Thyroid gland (tissue), 4 donors: ENCODE measurements around the gene CFAP141. TPM values are rescaled to one million over a fixed set of nuclear protein-coding genes. Genes with fewer than 3 reads are reported as not detected.
A peak's percentile ranks its signal among the peaks of the same experiment; 100 is the strongest.

Source experiments
- DNase-seq, 2 donors: peaks; one replicate each; pipeline ENCODE4 v3.0.0-alpha.2; 2019
- H3K27ac ChIP-seq, 3 donors: fragments of 200-600 bp; sonication (generic); 1 replicate in 2 of 3; 2 replicates in 1 of 3; pipeline ENCODE4 v1.5.1; 2016 to 2019; ENCODE audit warnings: mild to moderate bottlenecking in 1 of 3, moderate library complexity in 1 of 3
- H3K27me3 ChIP-seq: fragments of 200-600 bp; sonication (generic); one replicate; pipeline ENCODE4 v1.5.1; 2019
- H3K36me3 ChIP-seq, 2 donors: fragments of 200-600 bp; sonication (generic); one replicate each; pipeline ENCODE4 v1.5.1; 2016 to 2019
- H3K4me1 ChIP-seq, 2 donors: fragments of 200-600 bp; sonication (generic); one replicate each; pipeline ENCODE4 v1.5.1; 2017 to 2019
- H3K4me3 ChIP-seq, 3 donors: fragments of 200-600 bp; sonication (generic); replicated peaks in 1 of 3; 1 replicate in 2 of 3; 2 replicates in 1 of 3; pipeline ENCODE4 v1.5.1; 2016; ENCODE audit warnings: mild to moderate bottlenecking in 1 of 3
- H3K9me3 ChIP-seq: fragments of 200-600 bp; sonication (generic); one replicate; pipeline ENCODE4 v1.5.1; 2017
- POLR2A ChIP-seq, 2 donors: fragments of 450-650 bp; IDR thresholded peaks; one replicate each; pipeline ENCODE4 v1.6.1; 2017; ENCODE audit warnings: antibody characterized with exemption in 2 of 2, mild to moderate bottlenecking in 2 of 2, moderate library complexity in 1 of 2
- WGBS, 2 donors: methylation state at CpG; one replicate each; pipeline ENCODE4 v1.1.5; 2017; 5-methylcytosine and 5-hydroxymethylcytosine counted together
- intact Hi-C: fragments of 100-400 bp; cut with DNase I; formaldehyde crosslinking; loops from one replicate; pipeline ENCODE4 v1.15.1; 2023
- total RNA-seq, 4 donors: library from RNA; depleted of rRNA; stranded (reverse); fragments of >200 nt; gene quantifications; one replicate each; pipeline ENCODE4 v1.2.3, GENCODE V29; 2016
- TF ChIP-seq, protein P1 (sequence below), 6 experiments: fragments of 200-600 bp in 3 of 6; fragments of 450-650 bp in 3 of 6; sonication (generic) in 3 of 6; IDR thresholded peaks; one replicate each; pipeline ENCODE4 v1.5.1; 2016 to 2019; ENCODE audit warnings: antibody characterized with exemption in 6 of 6, mild to moderate bottlenecking in 2 of 6, inconsistent platforms in 1 of 6, moderate library complexity in 1 of 6

CFAP141 gene
- total RNA-seq, 4 donors from 2014 or later, result not detected

DNA sequence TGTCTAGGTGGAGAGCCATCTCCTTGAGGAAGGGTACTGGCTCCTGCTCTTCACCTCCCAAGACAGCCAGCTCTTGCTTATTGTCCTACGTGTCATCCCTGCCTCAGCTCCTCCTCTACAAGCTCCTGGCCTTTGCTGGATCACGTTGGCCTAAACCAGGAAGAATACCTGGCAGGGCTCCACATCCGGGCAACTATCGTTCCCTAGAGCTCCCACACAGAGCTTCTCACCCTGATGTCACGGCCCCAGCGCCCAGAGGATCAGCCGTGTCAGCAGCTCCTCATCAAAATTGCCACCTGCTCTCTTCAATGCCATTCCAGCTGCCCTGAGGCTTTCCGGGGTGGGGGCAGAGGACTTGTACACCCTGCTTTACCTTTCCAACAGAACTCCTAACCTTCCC is 12.3 kb downstream of the CFAP141 start:
- Histone ChIP-seq H3K9me3 (no peaks in the 10 kb centered on the region), H3K4me1 (no peaks in the 10 kb centered on the region), H3K27me3 (no peaks in the 10 kb centered on the region), H3K4me3 (no peak overlapping the region), H3K36me3 (no peaks in the 10 kb centered on the region), H3K27ac (no peak overlapping the region)
- TF ChIP-seq, protein P1, sequence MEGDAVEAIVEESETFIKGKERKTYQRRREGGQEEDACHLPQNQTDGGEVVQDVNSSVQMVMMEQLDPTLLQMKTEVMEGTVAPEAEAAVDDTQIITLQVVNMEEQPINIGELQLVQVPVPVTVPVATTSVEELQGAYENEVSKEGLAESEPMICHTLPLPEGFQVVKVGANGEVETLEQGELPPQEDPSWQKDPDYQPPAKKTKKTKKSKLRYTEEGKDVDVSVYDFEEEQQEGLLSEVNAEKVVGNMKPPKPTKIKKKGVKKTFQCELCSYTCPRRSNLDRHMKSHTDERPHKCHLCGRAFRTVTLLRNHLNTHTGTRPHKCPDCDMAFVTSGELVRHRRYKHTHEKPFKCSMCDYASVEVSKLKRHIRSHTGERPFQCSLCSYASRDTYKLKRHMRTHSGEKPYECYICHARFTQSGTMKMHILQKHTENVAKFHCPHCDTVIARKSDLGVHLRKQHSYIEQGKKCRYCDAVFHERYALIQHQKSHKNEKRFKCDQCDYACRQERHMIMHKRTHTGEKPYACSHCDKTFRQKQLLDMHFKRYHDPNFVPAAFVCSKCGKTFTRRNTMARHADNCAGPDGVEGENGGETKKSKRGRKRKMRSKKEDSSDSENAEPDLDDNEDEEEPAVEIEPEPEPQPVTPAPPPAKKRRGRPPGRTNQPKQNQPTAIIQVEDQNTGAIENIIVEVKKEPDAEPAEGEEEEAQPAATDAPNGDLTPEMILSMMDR (IDR thresholded peaks at IDR 0.05), result no peak
- TF ChIP-seq POLR2A (IDR thresholded peaks at IDR 0.05), result no peak
- intact Hi-C loops, result no loop called here
- peak in 1 of 2 donors; percentile 19 for DNase-seq
- WGBS, 2 donors, result 42 to 53% methylated on average over 7 to 8 of the region's 8 CpGs

DNA sequence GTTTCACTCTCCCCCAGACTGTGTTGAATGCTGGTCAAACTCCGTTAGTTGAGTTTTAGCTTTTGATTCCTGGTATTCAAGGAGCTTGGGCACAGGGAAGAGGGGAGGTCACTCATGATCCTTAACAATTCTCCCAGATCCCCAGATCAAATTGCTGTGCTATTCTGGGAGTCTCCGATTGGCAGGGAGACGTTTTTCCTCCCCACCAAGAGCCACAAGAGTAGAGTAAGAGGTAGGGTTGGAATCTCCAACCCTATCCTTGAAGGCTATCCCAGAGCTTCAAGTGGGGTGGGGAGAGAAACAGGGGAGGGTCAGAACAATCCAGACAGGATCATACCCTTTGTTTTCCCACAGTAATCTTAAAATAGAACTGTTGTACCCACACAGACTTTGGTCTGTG is 13.7 kb downstream of the CFAP141 start:
- DNase-seq, result no peak
- Histone ChIP-seq H3K27me3 (no peaks in the 10 kb centered on the region), H3K4me1 (no peaks in the 10 kb centered on the region), H3K36me3 (no peaks in the 10 kb centered on the region), H3K27ac (no peak overlapping the region), H3K9me3 (no peaks in the 10 kb centered on the region), H3K4me3 (no peak overlapping the region)
- 39 to 45% methylated on average over 3 of the region's 3 CpGs for whole genome bisulfite sequencing, 2 donors
- TF ChIP-seq POLR2A (IDR thresholded peaks at IDR 0.05), result no peak
- TF ChIP-seq, protein P1 (IDR thresholded peaks at IDR 0.05), result no peak
- intact Hi-C loops, result no loop called here

DNA sequence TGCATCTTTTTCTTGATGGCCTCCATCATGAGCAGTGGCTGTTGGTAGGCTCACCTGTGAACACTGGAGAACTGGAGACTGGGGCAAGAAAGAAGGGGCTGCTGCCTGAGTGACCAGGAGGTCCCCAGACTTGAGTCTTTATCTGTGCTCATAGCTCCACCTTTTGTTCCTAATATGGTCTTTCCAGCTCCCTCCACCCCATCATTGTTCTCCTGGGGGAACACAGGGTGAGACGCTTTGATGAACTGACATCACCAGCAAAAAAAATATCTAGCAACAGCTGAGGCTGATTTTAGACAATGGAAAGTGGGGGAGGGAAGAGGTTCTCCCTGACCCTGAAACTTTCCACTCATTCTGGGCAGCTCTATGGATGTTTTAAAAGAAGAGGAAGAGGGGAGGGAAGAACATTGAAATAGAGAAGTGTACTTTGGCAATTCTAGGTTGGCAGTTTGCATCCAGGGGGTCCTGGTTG is 14.1 kb downstream of the CFAP141 start, which contains the start of gene TPM3:
TPM3 (minus strand) TSS at position 111 of the 472 bp plus-strand sequence; CDS start at position 29, 82 bp downstream.
- TF ChIP-seq, protein P1 (IDR thresholded peaks at IDR 0.05), result no peak
- no peak for TF ChIP-seq POLR2A (IDR thresholded peaks at IDR 0.05)
- H3K27ac ChIP-seq, result no peak within 1 kb of the TSS

DNA sequence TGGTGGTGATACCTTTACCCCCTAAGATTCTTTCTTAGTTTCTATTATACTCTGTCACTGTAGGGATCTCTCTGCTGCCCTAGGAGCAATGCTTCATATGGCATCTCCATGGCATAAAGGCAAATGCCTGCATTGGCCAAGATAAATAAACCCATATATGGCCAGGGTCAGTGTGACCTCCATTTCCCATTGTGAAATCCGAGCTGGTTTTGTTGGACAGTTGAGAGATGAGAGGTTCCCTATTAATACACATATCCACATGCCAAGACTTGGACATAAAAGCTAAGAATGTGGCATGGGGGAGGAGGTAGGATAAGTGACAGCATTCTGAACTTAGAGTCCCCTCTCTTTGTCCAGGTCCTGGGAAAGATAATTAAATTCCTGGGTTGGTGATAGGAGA is 15.6 kb downstream of the CFAP141 start:
- Histone ChIP-seq H3K9me3 (no peaks in the 10 kb centered on the region), H3K4me1 (no peaks in the 10 kb centered on the region), H3K27ac (no peak overlapping the region), H3K27me3 (no peaks in the 10 kb centered on the region), H3K4me3 (no peak overlapping the region), H3K36me3 (no peaks in the 10 kb centered on the region)
- TF ChIP-seq, protein P1 (IDR thresholded peaks at IDR 0.05), result no peak
- no peak for TF ChIP-seq POLR2A (IDR thresholded peaks at IDR 0.05)
- 35 to 44% methylated on average over 1 of the region's 1 CpG for WGBS, 2 donors
- intact Hi-C loops, result no loop called here
- no peak for DNase-seq

More for the DNA sequence above, 14.1 kb downstream of the CFAP141 start, which contains the start of gene TPM3:
- no peak for DNase-seq
- intact Hi-C loops, result no loop called here
- H3K27me3 ChIP-seq, result no peaks in the 10 kb centered on the region
- H3K4me1 ChIP-seq, result no peaks in the 10 kb centered on the region
- H3K36me3 ChIP-seq, result no peaks in the 10 kb centered on the region
- 24 to 29% methylated on average over 1 of the region's 1 CpG for WGBS, 2 donors
- H3K9me3 ChIP-seq, result no peaks in the 10 kb centered on the region
- no peak within 1 kb of the TSS for H3K4me3 ChIP-seq

DNA sequence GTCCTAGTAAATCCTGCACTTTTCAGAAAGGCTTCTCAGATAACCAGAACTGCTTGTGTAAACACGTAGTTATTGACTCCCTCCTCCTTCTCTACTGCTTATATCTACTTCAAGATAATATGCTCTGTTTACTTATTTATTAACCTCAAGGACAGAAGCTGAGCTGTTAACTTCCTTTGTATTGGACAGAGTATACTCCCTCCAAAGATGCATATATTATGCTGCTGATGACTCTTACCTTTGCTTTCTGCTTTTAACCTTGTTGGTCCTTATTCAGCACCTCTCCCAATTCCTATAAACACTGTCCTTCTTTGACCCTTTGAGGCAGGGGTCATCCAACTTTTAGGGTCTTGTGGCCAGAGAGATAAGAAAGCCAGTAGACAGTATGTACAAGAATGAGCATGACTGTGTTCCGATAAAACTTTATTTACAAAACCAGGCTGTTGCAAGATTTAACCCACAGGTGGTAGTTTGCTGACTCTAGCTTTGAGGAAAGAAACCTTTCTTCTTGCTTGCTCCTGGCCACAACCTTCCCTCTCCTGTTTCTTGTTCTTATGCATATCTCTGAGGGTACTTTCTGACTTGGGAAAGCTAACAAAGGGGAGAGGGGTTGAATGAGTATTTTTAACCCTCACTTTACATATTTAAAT is 19.2 kb downstream of the CFAP141 start:
- no peak overlapping the region for H3K4me3 ChIP-seq
- H3K27ac ChIP-seq, result no peak overlapping the region
- WGBS, 2 donors, result 25 to 50% methylated on average over 2 of the region's 2 CpGs
- no peak for DNase-seq
- H3K4me1 ChIP-seq, result peaks cover under 1 to 3% of the 10 kb centered on the region in 2 donors
- H3K9me3 ChIP-seq, result no peaks in the 10 kb centered on the region
- intact Hi-C loops, result no loop called here
- no peaks in the 10 kb centered on the region for H3K36me3 ChIP-seq
- TF ChIP-seq POLR2A (IDR thresholded peaks at IDR 0.05), result no peak
- TF ChIP-seq, protein P1 (IDR thresholded peaks at IDR 0.05), result no peak
- no peaks in the 10 kb centered on the region for H3K27me3 ChIP-seq
